Frontal cortex (tissue), 4 donors: ENCODE data around the gene MYADM. TPM values are rescaled to one million over a fixed set of nuclear protein-coding genes. Genes with fewer than 3 reads are reported as not detected.
"Not testable (repeated sequence)": the region's sequence is repeated elsewhere in the genome, so short reads cannot be mapped to it uniquely, and the experiment has no call there.

Source experiments
- DNase-seq, 2 donors: peaks; one replicate each; pipeline ENCODE4 v3.0.0; 2012; ENCODE audit warnings: low spot score in 2 of 2
- FAIRE-seq: peaks from 2 replicates; lab custom pipeline; 2012; peaks lifted over from hg19 to GRCh38; lab: Jason Lieb, UNC
- total RNA-seq: library from RNA; depleted of rRNA; stranded (reverse); fragments of >200 nt; gene quantifications from one replicate; pipeline ENCODE4 v1.2.3, GENCODE V29; 2014
- donor health status: control.
- donor health status: control.
- donor health status: control.

MYADM gene, protein sequence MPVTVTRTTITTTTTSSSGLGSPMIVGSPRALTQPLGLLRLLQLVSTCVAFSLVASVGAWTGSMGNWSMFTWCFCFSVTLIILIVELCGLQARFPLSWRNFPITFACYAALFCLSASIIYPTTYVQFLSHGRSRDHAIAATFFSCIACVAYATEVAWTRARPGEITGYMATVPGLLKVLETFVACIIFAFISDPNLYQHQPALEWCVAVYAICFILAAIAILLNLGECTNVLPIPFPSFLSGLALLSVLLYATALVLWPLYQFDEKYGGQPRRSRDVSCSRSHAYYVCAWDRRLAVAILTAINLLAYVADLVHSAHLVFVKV
- total RNA-seq = 2.4 TPM

DNA sequence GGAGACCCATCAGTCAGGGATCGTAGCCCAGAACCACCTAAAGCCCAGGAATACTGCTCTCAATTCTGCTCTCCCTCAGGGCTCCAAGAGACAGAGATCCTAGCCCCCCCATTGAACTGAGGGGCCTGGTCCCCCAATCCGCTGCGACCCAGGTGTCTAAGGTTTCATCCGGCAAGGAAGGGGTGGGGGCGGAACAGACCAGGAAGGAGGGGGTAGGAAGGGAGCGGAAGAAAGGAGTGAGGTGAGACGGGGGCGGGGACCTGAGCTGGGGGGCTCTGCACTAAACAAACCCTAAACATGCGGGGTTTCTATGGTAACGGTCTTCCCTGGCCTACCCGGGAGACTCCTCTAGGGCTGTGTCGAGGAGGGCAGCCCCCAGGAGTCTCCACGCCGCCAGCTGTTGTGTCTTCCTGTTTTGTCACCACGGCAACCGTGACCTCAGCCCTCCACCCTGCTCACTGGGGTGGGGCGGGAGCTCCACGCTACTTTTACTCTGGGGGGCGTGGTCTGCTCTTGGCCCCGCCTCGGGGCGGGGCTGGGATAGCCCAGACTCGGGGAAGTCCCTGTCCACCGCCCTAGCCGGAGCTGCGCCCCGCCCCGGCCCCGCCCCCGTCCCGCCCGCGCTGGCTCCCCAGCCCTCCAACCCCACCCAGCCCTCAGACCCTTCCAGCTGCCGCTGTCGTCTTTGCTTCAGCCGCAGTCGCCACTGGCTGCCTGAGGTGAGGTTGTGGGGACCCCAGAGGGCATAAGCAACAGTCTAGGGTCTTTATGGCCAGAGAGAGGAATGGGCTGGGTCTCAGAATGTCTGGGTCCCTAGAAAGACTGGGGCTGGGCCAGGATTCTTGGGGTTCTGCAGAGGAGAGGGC lies at the start of gene MYADM:
TSS of gene MYADM (plus strand) at position 659 of the 866 bp plus-strand sequence. CDS start 5,647 bp downstream, outside the sequence.
- FAIRE-seq = no peak
- peak; percentile 100 for DNase-seq

DNA sequence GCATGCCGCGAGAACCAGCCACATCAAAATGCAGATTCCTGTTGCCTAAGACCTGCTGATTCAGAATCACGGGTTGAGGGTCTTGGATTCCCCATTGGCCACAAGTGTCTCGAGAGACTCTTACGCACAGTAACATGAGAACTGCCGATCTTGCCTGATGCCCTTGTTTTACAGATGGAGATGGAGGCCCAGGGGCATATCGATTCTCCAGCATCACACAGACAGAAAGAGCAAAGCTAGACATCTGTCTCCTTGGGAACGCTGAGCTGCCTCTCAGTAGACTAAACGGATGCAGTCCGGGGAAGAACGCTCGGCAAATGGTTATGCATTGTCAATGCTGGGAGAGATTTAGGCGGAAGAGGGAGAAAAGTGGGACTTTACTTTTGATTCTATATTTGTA lies 48.9 kb upstream of the MYADM start:
- DNase-seq = no peak
- no peak for FAIRE-seq

DNA sequence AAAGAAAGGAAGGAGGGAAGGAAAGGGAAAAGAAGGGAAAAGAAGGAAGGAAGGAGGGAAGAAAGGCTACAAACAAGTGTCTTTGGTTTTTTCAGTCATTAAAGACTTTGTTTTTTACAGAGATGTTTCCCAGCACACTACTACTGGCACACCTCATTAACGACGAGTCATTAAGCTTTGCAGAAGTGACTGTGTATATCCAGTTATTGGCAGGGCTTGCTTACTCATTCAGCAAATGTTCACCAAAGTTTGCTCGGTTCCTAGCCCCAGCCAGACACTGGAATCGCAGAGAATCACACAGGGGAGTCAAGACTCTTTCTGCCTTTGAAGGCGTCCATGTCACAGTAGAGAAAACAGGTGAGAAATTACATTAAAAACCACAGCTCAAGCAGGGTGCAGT lies 47.8 kb upstream of the MYADM start:
- no peak for DNase-seq

DNA sequence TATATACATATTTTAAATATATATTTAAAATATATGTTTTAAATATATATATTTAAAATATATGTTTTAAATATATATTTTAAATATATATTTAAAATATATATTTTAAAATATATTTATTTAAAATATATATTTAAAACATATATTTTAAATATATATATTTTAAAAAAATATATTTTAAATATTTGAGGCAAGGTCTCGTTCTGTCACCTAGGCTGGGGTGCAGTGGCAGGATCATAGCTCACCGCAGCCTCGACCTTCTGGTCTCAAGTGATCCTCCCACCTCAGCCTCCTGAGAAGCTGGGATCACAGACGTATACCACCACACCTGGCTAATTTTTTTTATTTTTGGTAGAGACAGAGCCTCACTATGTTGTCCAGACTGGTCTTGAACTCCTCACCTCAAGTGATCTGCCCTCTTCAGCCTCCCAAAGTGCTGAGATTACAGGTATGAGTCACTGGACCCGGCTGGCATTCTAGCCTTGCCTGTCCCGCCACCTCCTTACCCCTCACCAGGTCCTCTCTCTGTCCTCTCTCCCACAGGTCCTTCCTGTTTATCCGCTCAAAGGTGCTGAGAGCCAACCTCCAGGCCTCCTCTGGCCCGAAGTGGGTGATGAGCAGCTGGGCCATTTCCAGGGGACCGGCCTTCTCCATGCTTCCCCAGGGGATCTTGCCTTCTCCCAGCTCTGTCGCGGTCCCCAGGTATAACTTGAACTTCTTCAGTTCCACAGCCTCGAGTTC lies 44.1 kb upstream of the MYADM start:
- no peak for FAIRE-seq
- no peak for DNase-seq

More for the DNA sequence above, 47.8 kb upstream of the MYADM start:
- no peak for FAIRE-seq

DNA sequence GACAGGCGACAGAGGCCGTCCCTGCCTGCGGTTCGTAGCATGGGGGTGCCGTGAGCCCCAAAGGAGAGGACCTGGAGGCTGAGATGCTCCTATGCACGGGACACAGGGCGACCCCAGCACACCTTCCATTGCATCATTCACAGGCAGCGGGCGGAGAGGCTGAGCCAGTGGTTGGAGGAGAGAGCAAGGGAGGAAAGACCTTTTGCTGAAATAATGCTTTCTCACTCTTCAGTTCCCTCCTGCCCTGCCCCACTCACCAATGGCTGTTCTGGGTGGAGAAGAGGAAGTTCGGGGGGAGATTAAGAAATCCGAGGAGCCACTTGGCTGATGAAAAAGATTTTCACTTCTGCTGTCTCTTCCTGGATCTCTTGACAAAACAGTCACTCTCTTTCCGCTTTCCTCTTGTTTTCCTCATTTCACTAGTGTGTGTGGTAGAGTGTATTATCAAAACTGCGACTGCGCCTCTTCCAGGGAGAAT lies 43.5 kb upstream of the MYADM start, which contains the start of gene NLRP12:
TSS of gene NLRP12 (minus strand) at position 181 of the 478 bp plus-strand sequence. CDS start at position 41, 140 bp downstream.
- no peak for FAIRE-seq
- DNase-seq = no peak

DNA sequence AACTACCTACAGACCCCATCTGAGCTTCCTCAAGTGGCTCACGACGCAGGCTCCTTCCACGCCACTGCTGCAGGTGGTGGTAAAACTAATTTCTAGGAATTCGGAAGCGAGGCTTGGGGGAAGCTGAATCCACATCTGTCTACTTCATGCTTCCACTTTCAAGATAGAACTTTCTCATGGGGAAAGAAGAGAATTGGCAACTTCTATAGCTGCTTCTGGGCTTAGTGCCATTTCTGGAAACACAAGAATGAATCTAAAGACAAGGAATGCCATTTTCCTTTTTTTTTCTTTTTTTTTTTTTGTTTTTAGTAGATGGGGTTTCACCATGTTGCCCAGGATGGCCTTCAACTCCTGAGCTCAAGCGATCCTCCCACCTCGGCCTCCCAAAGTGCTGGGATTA lies 40.8 kb upstream of the MYADM start:
- FAIRE-seq (no peak), DNase-seq (no peak)

DNA sequence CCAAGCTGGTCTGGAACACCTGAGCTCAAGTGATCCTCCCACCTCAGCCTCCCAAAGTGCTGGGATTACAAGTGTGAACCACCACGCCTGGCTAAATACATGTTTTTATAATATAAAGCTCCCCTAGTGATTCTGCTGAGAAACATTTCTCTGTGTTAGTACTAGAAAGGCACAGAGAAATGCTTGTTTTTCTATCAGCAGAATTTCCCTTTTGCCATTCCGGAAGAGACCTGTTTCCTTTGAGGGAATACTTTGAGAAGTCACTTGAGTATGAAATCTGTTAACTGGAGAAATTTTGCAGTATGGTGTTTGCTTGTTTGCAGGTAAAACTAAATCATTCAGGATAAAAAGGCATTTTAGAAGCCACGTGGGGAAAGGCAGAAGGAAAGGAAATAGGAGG lies 39.2 kb upstream of the MYADM start:
- no peak for FAIRE-seq
- DNase-seq = no peak

DNA sequence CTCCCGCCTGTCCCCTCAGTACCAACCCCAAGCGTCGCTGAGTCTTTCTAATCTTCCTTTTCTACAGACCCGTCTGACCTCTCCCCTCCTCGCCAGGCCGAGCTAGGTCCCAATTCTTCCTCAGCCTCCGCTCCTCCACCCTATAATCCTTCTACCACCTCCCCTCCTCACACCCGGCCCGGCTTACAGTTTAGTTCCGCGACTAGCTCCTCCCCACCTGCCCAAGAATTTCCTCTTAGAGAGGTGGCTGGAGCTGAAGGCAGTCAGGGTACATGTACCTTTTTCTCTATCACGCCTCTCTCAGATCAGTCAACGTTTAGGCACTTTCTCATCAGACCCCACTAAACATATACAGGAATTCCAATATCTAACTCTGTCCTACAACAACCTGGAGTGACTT lies 34.8 kb upstream of the MYADM start:
- FAIRE-seq = not testable (repeated sequence)

DNA sequence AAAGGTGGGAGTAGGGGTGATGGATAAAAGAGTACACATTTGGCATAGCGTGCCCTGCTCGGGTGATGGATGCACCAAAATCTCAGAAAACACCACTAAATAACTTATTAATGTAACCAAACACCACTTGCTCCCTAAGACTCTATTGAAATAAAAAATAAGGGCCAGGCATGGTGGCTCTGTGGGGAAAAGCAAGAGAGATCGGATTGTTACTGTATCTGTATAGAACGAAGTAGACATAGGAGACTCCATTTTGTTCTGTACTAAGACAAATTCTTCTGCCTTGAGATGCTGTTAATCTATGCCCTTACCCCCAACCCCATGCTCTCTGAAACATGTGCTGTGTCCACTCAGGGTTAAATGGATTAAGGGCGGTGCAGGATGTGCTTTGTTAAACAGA lies 29.2 kb upstream of the MYADM start:
- not testable (repeated sequence) for DNase-seq, FAIRE-seq

More for the DNA sequence above, 34.8 kb upstream of the MYADM start:
- not testable (repeated sequence) for DNase-seq

DNA sequence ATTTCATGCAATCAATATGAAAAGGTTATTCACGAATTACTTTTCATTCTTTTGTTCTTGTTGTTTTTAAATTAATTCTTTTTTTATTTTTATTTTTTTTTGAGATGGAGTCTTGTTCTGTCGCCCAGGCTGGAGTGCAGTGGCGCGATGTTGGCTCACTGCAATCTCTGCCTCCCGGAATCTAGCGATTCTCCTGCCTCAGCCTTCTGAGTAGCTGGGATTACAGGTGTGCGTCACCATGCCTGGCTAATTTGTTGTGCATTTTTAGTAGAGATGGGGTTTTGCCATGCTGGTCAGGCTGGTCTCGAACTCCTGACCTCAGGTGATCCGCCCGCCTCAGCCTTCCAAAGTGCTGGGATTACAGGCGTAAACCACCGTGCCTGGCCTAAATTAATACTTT lies 27.4 kb upstream of the MYADM start:
- DNase-seq, FAIRE-seq: not testable (repeated sequence)

DNA sequence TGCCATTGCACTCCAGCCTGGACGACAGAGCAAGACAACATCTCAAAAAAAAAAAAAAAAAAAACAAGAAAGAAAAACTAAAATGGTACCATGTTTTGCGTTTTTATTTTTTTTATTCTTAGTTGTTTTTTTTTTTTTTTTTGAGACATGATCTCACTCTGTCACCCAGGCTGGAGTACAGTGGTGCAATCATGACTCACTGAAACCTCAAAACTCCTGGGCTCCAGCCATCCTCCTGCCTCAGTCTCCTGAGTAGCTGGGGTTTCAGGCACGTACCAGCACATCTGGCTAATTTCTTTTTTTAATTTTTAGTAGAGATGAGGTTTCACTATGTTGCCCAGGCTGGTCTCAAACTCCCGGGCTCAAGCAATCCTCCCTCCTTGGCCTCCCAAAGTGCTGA lies 26.8 kb upstream of the MYADM start:
- not testable (repeated sequence) for FAIRE-seq, DNase-seq

DNA sequence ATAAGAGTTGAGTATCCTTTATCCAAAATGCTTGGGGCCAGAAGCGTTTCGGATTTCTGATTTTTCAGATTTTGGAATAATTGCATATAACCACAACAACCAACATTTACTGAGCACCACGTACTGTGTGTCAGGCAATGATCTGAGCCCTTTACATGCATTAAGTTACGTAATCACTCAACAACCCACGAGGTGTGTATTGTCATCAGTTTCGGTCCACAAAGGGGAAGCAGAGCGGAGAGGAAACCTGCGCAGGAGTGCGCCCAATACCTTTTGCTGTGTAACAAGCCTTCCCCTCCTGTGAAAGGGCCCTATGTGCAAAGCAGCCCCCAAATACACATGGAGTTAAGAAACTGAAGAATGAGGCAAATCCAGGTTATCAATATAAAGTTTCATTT lies 22.8 kb upstream of the MYADM start:
- no peak for FAIRE-seq
- no peak for DNase-seq

DNA sequence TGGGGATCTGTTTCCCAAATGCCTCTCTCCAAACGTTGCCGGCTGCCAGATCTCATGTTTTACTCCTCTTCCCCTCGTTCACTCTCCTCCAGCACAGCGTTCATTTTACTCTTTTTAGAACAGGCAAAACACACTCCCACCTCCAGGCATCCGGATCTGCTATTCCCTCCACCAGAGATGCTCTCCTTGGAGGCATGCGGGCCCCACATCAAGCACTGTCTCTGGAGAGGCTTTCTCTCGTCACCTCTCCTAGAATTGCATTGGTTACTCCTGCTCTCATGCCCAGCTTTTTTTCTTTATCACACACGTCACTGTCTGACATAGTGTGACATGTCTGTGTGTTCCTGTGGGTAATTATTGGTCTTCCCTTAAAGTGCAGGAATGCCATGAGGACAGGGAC lies 20.1 kb upstream of the MYADM start:
- DNase-seq = no peak
- no peak for FAIRE-seq

DNA sequence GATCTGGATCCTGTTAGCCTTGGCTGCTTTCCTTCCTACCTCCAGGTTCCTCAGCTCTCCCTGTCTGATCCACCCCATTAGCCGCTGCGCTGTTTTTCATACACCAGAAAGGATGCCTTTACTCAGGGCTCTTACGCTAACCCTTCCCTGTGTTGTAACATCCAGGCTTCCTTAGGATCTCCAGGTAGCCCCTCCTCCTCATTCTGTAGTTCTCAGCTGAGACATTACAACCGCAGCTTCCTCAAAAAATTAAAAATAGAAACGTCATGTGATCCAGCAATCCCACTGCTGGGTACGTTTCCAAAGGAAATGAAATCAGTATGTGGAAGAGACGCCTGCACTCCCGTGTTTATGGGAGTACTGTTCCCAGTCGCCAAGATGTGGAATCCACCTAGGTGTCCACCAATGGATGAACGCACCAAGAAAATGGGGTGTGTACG lies 18.4 kb upstream of the MYADM start:
- no peak for DNase-seq
- FAIRE-seq = no peak

DNA sequence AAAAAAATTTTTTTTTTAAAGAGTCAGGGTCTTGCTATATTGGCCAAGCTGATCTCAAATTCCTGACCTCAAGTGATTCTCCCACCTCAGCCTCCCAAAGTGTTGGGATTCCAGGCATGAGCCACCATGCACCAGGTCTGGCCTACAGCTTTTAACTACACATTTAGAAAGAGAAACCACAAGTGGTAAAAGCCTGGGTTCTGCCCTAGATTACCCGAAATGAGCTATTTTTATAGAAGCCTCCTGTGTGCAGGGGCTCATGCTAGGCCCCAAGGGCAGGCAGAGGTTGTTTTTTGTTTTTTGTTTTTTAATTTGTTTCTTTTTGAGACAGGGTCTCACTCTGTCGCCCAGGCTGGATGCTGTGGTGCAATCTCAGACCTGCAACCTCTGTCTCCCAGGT lies 14.0 kb upstream of the MYADM start:
- DNase-seq (no peak), FAIRE-seq (no peak)

DNA sequence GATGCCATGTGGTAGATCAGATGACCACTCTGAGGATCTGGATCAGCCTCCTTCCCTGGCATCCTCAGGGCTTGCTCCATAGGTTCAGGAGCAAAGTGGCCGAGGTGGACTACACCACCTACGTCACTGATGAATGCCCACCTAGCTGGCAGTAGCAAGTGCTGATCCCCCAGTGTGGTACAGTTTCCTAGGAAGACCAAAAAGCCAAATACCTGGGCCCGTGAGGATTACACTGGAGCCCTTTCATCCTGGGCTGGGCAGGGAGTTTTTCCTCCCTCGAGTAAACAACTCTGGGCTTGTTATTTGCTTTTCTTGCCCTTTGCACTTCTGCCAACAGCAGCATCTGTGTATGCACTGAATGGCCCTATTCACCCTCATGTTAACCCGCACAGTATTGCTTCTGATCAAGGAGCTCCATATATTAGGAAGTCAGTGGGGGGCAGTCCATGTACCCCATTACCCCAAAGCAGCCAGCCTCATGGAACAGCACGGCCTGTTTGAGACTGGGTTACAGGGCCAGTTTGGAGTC lies 3.3 kb upstream of the MYADM start:
- DNase-seq = peak; percentile 16 to 59
- FAIRE-seq = no peak

DNA sequence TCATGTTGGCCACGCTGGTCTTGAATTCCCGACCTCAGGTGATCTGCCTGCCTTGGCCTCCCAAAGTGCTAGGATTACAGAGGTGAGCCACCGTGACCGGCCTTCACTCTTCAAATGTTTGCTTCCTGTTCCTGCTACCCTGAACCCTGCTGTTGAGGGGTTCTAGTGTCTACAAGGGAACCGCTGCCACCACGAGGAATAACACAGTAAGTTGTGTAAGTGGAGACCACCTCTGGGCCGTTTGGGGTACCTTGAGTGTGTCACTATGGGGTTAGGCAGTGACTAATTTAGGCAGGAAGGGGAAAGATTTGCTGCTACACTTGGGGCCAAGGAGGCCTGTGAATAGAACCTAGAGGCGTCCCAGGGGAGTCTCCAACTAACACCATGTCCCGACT lies 2.2 kb upstream of the MYADM start:
- DNase-seq = peak; percentile 12 to 35
- FAIRE-seq = no peak

DNA sequence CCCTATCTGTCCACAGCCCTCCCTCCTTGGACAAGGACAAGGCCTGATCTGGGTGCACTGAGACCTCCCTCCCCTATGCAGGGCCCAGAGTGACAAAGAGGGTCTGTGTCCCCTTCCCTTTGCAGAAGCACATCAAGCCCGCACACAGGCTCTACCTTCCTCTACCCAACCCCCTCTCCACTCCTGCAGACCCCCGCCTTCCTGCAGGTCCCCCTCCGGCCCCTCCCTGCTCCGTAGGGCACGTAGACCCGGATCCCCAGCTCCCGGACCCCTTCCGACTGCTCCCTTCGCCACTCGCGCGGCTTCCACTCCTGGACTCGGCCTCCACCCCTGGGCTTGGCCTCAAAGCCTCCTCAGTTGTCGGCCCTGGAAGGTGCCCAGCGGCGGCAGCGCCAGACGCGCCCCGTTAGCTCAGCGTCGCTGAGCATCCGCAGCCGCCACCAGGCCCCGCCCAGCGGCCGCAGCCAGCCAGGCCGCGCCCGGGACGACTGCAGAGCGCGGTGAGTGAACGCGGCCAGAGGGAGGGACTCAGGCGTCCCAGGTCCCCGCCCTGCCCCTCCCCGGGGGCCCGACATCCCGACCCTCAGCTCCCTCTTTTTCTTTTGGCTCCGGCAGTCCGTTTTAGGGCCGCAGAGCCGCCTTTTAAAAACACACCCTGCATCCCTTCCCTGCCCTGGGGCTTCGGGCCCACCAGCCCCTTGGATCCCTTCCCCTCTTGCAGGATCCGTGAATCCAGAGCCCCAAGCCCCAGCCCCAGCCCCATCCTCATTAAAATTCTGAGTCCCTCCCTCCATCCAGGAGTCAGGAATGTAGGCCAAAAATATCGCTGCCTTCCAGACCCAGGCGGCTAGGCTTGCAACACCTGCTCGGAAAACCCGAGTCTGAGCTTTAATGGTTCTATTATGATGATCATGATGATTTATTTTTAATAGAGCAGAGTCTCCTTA lies 1.5 kb upstream of the MYADM start:
- FAIRE-seq (no peak), DNase-seq (peak; percentile 77 to 80)

DNA sequence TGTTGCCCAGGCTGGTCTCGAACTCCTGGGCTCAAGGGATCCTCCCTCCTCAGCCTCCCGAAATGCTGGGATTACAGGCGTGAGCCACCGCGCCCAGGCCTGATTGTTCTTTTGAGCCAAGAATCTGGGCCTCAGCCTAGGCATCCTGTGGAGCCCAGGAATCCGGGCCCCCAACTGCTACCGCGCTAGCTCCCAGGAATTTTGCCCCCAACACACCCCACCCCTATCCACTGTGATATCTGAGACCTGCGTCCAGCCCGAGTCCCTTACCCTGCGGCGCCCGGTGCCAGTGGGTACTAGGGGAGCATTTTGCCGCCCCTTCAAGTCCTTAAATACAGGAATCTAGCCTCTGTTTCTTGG lies 838 bp upstream of the MYADM start:
- FAIRE-seq (no peak), DNase-seq (no peak)
